Spleen (tissue), 11 donors: Measurements from ENCODE around the gene NHERF1. TPM values are rescaled to one million over a fixed set of nuclear protein-coding genes. Genes with fewer than 3 reads are reported as not detected.
A peak's percentile ranks its signal among the peaks of the same experiment; 100 is the strongest.

Source experiments
- DNase-seq: peaks from one replicate; pipeline ENCODE4 v3.0.0-alpha.2; 2020
- H3K27ac ChIP-seq, 8 donors: fragments of 200-600 bp; sonication (generic) in 7 of 8; 1 replicate in 4 of 8; 2 replicates in 4 of 8; pipeline versions ENCODE4 v1.5.0 to v1.8.0; 2016 to 2021; ENCODE audit warnings: inconsistent platforms in 4 of 8, mild to moderate bottlenecking in 4 of 8, moderate library complexity in 1 of 8
- H3K27me3 ChIP-seq, 7 donors: fragments of 200-600 bp; sonication (generic) in 6 of 7; replicated peaks in 1 of 7; 1 replicate in 4 of 7; 2 replicates in 3 of 7; pipeline versions ENCODE4 v1.5.0 to v1.8.0; 2016 to 2021; ENCODE audit warnings: inconsistent platforms in 3 of 7, mild to moderate bottlenecking in 1 of 7
- H3K36me3 ChIP-seq, 6 donors: fragments of 200-600 bp; sonication (generic) in 5 of 6; 1 replicate in 4 of 6; 2 replicates in 2 of 6; pipeline versions ENCODE4 v1.5.0 to v1.8.0; 2016 to 2021; ENCODE audit warnings: inconsistent platforms in 2 of 6
- H3K4me1 ChIP-seq, 6 donors: fragments of 200-600 bp; sonication (generic) in 5 of 6; 1 replicate in 3 of 6; 2 replicates in 3 of 6; pipeline versions ENCODE4 v1.5.0 to v1.8.0; 2016 to 2021; ENCODE audit warnings: inconsistent platforms in 3 of 6
- H3K4me3 ChIP-seq, 8 donors: fragments of 200-600 bp; sonication (generic) in 7 of 8; 1 replicate in 4 of 8; 2 replicates in 4 of 8; pipeline versions ENCODE4 v1.5.0 to v1.8.0; 2016 to 2021; ENCODE audit warnings: inconsistent platforms in 4 of 8, mild to moderate bottlenecking in 4 of 8, moderate library complexity in 2 of 8
- H3K9me3 ChIP-seq, 8 donors: fragments of 200-600 bp; sonication (generic) in 7 of 8; 1 replicate in 4 of 8; 2 replicates in 4 of 8; pipeline versions ENCODE4 v1.5.0 to v1.8.0; 2016 to 2021; ENCODE audit warnings: inconsistent platforms in 4 of 8
- CTCF ChIP-seq, 11 experiments: fragments of 200-600 bp in 7 of 11; fragments of 450-650 bp in 4 of 11; sonication (generic) in 4 of 11; IDR thresholded peaks in 8 of 11; conservative IDR thresholded peaks in 3 of 11; 1 replicate in 7 of 11; 2 replicates in 4 of 11; pipeline versions ENCODE4 v1.4.0 to v1.8.0; 2016 to 2021; ENCODE audit warnings: antibody characterized with exemption in 11 of 11, inconsistent platforms in 4 of 11, mild to moderate bottlenecking in 1 of 11
- POLR2A ChIP-seq, 3 donors: fragments of 450-650 bp; IDR thresholded peaks; one replicate each; pipeline ENCODE4 v1.5.1; 2017; ENCODE audit warnings: antibody characterized with exemption in 3 of 3, mild to moderate bottlenecking in 1 of 3
- POLR2AphosphoS5 ChIP-seq, 3 donors: sonication (generic); formaldehyde crosslinking; IDR thresholded peaks; one replicate each; pipeline ENCODE4 v1.5.1; 2017; ENCODE audit warnings: antibody characterized with exemption in 3 of 3
- WGBS, 5 donors: extraction: QIAGEN DNeasy Blood & Tissue Kit in 3 of 5; methylation state at CpG; one replicate each; pipeline versions ENCODE4 v1.1.5 to v1.1.7; 2013 to 2018; 5-methylcytosine and 5-hydroxymethylcytosine counted together
- intact Hi-C: fragments of 100-400 bp; cut with DNase I; formaldehyde crosslinking; loops from one replicate; pipeline ENCODE4 v1.15.0; 2023; ENCODE audit warnings: low total_unique reads
- polyA plus RNA-seq, 3 donors: library from polyadenylated mRNA; stranded (reverse); fragments of 200-250 nt; gene quantifications; one replicate each; pipeline ENCODE4 v1.2.1, GENCODE V29; 2013
- total RNA-seq, 7 donors: library from RNA; depleted of rRNA in 3 of 7; stranded (reverse); fragments of >200 nt in 3 of 7; fragmentation: NEBNext Ultra II Directional in 4 of 7; extraction: Animal tissue kit (Norgen Biotek cat#: 25700) in 4 of 7; gene quantifications; one replicate each; pipeline versions ENCODE4 v1.1.0 to v1.2.1, GENCODE V29; 2016 to 2021
- donor health status: healthy with polysubstance abuse.
- donor health status: DM: no; HTN: no; CAD: no; lungs with moderate emphysema.
- donor health status: DM: no; HTN: no; CAD: no.
- donor health status: Bipolar disorder and iron deficiency.
- donor health status: healthy.
- donor health status: DM: no; HTN: no; CAD: no.
- donor health status: DM: yes; HTN: yes; CAD: no.

NHERF1 gene
- total and polyA plus RNA-seq, 10 donors, result 28.7 to 85.6 (median 52.0) TPM

DNA sequence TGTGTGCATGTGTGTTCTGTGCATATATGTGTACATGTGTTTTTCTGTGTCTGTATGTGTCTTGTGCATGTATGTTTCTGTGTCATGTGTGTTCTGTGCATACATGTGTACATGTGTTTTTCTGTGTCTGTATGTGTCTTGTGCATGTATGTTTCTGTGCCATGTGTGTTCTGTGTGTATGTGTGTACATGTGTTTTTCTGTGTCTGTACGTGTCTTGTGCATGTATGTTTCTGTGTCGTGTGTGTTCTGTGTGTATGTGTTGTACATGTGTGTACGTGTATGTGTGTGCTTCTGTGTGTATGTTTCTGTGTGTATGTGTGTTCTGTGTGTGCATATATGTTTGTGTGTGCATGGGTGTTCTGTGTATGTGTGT lies 19.7 kb upstream of the NHERF1 start:
- intact Hi-C loops, result no loop called here
- no peak overlapping the region for H3K27ac ChIP-seq
- peaks cover 13 to 28% (median 20%) of the 10 kb centered on the region in 6 donors for H3K4me1 ChIP-seq
- WGBS, 5 donors, result 89 to 98% (median 93%) methylated on average over 3 of the region's 3 CpGs
- H3K27me3 ChIP-seq, result no peaks in the 10 kb centered on the region
- no peak for TF ChIP-seq CTCF (IDR thresholded peaks at IDR 0.05 in 8 of 11, conservative IDR thresholded peaks at IDR 0.05 in 3 of 11)
- TF ChIP-seq POLR2A (IDR thresholded peaks at IDR 0.05), result no peak
- TF ChIP-seq POLR2AphosphoS5 (IDR thresholded peaks at IDR 0.05), result no peak
- no peak overlapping the region for H3K4me3 ChIP-seq
- H3K36me3 ChIP-seq, result no peaks in the 10 kb centered on the region
- no peaks in the 10 kb centered on the region for H3K9me3 ChIP-seq
- DNase-seq, result no peak

- no peak overlapping the region for H3K4me3 ChIP-seq
- no peaks in the 10 kb centered on the region for H3K9me3 ChIP-seq
- peak; percentile 38 for DNase-seq
- H3K36me3 ChIP-seq, result no peaks in the 10 kb centered on the region
- peaks cover 13 to 28% (median 20%) of the 10 kb centered on the region in 6 donors for H3K4me1 ChIP-seq
- 87 to 98% (median 92%) methylated on average over 5 of the region's 5 CpGs for WGBS, 5 donors
- intact Hi-C loops, result no loop called here
- TF ChIP-seq POLR2A (IDR thresholded peaks at IDR 0.05) (no peak), CTCF (IDR thresholded peaks at IDR 0.05 in 8 of 11, conservative IDR thresholded peaks at IDR 0.05 in 3 of 11) (no peak), POLR2AphosphoS5 (IDR thresholded peaks at IDR 0.05) (no peak)
- H3K27me3 ChIP-seq, result no peaks in the 10 kb centered on the region
- H3K27ac ChIP-seq, result no peak overlapping the region
Observed at GRCh38 chr17:74729368-74729767, 19.1 kb upstream of the NHERF1 start.

DNA sequence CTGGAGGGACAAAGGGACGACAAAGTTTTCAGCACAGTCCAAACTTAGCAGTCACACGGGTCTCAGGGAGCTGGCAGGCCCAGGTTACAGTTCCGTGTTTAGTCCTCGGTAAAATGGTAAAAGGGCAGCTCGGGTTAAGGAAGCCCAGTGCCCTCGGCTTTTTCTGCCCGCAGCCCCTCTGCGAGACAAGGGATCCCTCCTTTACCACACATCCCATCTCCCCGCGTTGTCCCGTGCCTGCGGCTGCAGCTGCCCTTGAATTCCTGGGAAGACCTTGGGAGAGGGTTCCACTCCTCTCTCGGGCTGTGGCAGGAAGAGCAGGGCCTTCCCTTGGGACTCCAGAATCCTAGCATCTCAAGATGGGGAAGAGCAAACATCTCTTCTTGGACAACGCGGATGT lies 18.6 kb upstream of the NHERF1 start:
- no peak overlapping the region for H3K4me3 ChIP-seq
- no peaks in the 10 kb centered on the region for H3K9me3 ChIP-seq
- H3K27ac ChIP-seq, result no peak overlapping the region
- TF ChIP-seq CTCF (IDR thresholded peaks at IDR 0.05 in 8 of 11, conservative IDR thresholded peaks at IDR 0.05 in 3 of 11) (no peak), POLR2AphosphoS5 (IDR thresholded peaks at IDR 0.05) (no peak), POLR2A (IDR thresholded peaks at IDR 0.05) (no peak)
- DNase-seq, result no peak
- intact Hi-C loops, result no loop called here
- H3K27me3 ChIP-seq, result no peaks in the 10 kb centered on the region
- 79 to 84% (median 83%) methylated on average over 15 of the region's 15 CpGs for WGBS, 5 donors
- H3K4me1 ChIP-seq, result peaks cover 13 to 28% (median 20%) of the 10 kb centered on the region in 6 donors
- H3K36me3 ChIP-seq, result no peaks in the 10 kb centered on the region

DNA sequence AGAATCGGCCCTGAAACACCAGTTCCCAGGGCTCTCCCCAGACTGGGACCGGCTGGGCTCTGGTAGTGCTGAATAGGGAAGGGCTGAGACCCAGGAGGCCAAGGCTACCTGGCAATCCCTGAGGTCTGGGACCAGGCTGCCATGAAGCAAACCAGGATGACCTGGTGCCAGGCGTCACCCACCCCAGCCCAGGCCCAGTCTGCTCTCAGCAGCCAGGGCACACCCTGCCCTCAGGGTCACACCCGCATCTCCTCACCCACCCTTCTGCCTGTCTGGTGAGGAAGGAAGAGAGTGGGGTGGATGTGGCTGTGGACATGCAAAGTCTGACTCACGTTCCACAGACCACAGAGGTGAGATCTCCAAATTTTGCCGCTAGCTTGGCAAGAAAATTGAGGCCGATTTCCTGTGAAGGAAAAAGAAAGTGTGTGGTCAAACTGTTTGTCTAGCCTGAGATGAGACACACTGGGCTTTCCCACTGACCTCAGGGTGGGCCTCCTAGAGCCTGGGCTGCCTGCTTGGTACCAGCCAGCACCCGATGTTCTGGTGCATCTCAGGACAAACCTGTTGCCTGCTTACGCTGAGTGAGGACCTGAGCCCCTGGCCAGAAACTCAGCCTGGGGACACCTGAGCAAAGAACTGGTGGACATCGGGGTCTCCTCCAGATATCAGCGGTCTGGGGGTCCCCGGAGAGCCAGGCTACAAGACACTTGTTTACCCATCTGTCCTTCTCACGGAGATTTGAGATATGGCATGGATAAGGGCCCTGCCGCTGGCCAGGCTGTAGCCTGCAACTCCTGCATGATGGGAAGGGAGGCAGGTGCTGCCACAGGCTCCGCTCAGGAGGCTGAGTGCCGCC lies 17.7 kb upstream of the NHERF1 start:
- Histone ChIP-seq H3K27me3 (no peaks in the 10 kb centered on the region), H3K4me1 (peaks cover 13 to 35% (median 23%) of the 10 kb centered on the region in 6 donors), H3K27ac (no peak overlapping the region), H3K4me3 (no peak overlapping the region), H3K9me3 (no peaks in the 10 kb centered on the region), H3K36me3 (no peaks in the 10 kb centered on the region)
- no peak for TF ChIP-seq POLR2A (IDR thresholded peaks at IDR 0.05)
- TF ChIP-seq POLR2AphosphoS5 (IDR thresholded peaks at IDR 0.05), result peak; percentile 57 to 65 (median 62)
- DNase-seq, result peak; percentile 85
- WGBS, 5 donors, result 55 to 66% (median 59%) methylated on average over 16 of the region's 16 CpGs
- intact Hi-C loops, result no loop called here
